ENCODE measurements around the gene KIAA1549.

Gene KIAA1549

GRCh38 chr7:138879356-138879755, 101.8 kb downstream of the KIAA1549 start:
- no peak for DNase-seq

DNA sequence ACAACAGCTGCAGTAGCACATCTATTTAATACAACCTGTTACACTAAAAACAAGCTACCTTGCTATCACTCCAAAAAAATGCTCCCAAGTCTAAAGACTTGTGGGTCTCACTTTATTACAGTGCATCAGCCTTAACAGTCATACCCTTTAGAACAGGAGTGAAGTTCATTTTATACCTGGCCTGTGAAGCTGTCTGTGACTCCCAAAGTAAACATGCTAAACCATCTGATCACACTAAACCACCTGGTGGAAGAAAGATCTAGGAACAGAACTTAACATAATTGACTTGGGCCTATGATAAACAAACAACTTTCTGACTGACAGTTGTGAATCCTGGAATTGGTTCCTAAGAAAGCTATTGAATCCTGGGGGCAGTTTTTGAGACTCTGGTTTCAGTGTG, 102.3 kb downstream of the KIAA1549 start:
- no peak for DNase-seq

- DNase-seq: no peak
These were observed 103.1 kb downstream of the KIAA1549 start for GRCh38 chr7:138878051-138878450.

DNA sequence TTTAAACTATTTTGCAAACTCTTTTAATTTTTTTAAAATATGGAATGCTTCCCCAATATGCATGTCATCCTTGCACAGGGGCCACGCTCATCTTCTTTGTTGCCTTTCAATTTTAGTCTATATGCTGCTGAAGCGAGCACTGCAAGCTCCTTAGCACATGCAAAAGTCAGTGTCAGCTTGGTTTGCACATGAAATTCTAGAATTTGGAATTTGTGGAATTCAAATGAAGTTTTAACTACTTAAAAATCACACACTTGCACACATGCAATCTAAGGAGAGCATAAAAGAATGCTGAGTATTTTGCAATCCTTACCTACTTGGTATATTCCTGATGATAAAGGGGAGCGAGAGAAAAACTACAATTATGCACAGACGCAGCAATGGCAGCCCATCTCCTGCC, 104.9 kb downstream of the KIAA1549 start:
- no peak for DNase-seq

DNA sequence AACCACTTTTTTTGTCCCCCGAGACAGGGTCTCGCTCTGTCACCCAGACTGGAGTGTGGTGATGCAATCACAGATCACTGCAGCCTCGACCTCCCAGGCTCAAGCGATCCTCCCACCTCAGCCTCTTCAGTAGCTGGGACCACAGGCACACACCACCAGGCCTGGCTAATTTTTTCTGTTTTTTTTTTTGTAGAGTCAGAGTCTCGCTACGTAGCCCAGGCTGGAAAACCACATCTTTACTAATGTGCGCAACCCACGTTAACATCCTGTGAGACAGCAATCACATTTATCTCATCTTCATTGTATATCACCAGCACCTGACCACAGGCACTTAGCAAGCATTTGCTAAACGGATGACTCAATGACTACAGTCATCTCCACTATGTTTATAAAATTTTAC, 105.4 kb downstream of the KIAA1549 start:
- peak; percentile 67 for DNase-seq

- no peak for DNase-seq
These were observed 107.8 kb downstream of the KIAA1549 start for GRCh38 chr7:138873220-138873892.

DNA sequence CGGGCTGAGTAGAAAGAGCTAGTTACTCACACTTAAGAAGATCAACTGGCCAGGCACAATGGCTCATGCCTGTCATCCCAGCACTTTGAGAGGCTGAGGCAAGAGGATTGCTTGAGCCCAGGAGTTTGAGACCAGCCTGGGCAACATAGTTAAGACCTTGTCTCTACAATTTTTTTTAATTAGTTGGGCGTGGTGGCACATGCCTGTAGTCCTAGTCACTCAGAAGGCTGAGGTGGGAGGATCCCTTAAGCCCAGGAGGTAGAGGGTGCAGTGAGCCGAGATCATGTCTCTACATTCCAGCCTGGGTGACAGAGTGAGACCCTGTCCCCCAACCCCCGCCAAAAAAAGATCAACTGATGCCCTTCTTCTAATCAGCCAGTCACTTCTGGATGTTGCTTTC, 108.6 kb downstream of the KIAA1549 start:
- DNase-seq: peak; percentile 45

- no peak for DNase-seq
These were observed 109.4 kb downstream of the KIAA1549 start for GRCh38 chr7:138871814-138872090.

- DNase-seq: no peak
These were observed 110.0 kb downstream of the KIAA1549 start for GRCh38 chr7:138871065-138871813.

GRCh38 chr7:138869353-138869752, 111.8 kb downstream of the KIAA1549 start:
- DNase-seq: no peak

DNA sequence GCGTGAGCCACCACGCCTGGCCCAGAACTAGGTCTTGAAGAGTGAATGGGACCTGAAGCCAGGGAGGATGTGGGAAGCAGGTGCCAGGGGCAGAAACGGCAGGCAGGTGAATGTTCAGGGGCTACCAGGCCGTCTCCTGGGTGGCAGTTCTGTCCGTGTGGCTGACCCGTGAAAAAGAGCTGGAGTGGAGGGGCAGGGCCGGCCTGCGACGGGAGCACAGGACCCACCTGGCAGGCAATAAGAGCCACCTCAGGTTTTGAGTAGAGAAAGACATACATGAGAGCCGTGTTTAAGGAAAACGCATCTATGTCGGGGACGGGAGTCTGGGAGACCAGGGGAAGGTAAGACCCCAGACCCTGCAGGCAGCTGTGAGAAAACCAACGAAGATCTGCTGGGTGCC, 112.5 kb downstream of the KIAA1549 start:
- no peak for DNase-seq

GRCh38 chr7:138867744-138868143, 113.4 kb downstream of the KIAA1549 start:
- no peak for DNase-seq

GRCh38 chr7:138866353-138866752, 114.8 kb downstream of the KIAA1549 start:
- no peak for DNase-seq

GRCh38 chr7:138865843-138866242, 115.3 kb downstream of the KIAA1549 start:
- peak; percentile 68 for DNase-seq

DNA sequence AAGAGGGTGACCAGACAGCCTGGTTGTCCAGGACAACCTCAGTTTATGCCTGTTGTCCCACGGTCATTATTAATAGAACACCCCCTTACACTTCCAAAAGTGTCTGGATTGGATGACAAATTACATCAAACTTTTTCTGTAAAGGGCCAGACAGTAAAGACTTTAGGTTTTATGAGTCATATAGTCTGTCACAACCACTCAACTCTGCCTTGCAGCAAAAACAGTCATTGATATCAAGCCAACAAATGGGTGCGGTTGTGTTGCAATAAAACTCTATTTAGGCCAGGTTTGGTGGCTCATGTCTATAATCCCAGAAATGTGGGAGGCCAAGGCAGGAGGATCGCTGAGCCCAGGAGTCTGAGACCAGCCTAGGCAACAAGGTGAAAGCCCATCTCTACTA, 116.5 kb downstream of the KIAA1549 start:
- peak; percentile 44 for DNase-seq

GRCh38 chr7:138863931-138864330, 117.3 kb downstream of the KIAA1549 start:
- no peak for DNase-seq

DNA sequence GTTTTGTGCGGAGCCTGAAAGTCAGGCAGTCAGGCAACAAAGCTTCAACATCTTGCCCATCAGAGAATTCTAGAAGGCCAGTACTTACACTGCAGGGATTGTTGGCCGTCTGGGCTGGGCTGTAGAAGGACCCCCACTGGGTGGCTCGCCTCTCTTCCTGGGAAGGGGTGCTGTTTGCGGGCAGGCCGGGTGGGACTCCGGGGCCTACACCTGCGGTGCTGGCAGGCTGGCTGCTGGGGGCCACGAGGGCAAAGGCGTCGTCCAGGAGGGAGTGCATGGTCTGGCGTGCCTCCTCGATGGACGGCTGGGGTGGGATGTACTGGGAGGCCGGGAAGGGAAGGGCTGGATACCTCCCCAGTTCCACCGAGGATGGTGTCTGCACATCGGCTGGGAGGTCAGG, 120.1 kb downstream of the KIAA1549 start:
- DNase-seq: no peak

GRCh38 chr7:138857728-138858127, 123.5 kb downstream of the KIAA1549 start:
- no peak for DNase-seq

GRCh38 chr7:138854115-138854645, 127.0 kb downstream of the KIAA1549 start:
- DNase-seq: no peak

GRCh38 chr7:138853448-138853847, 127.7 kb downstream of the KIAA1549 start:
- DNase-seq: no peak

DNA sequence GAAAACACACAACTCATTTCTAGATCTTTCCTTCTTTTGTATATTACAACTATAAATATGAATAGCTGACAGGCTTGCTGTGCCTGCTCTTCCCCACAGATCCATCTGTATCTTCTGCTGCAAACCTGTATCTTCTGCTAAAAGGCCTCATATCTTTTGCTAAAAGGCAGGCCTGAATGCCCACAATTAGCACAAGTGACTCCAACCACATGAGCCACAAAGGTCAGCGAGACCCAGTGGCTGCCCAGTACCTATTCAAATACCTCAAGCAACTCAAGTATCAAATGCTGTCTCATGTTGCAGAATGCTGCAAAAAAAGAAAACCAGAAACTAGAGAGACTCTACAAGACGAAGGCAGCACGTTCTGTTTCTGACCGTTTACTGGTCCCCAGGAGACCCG, 128.7 kb downstream of the KIAA1549 start:
- DNase-seq: no peak

- no peak for DNase-seq
These were observed 131.5 kb downstream of the KIAA1549 start for GRCh38 chr7:138849701-138850100.

- DNase-seq: no peak
These were observed 132.9 kb downstream of the KIAA1549 start for GRCh38 chr7:138848056-138848980.

- DNase-seq: no peak
These were observed 135.5 kb downstream of the KIAA1549 start for GRCh38 chr7:138845711-138846110.
